ENCODE data around the gene KRTAP5-9.
"Not testable (repeated sequence)": the region's sequence is repeated elsewhere in the genome, so short reads cannot be mapped to it uniquely, and the experiment has no call there.

KRTAP5-9 gene

GRCh38 chr11:71581826-71582225, 33.6 kb downstream of the KRTAP5-9 start:
- DNase-seq (ENCODE audit: low read depth in 2 of 2, low spot score in 1 of 2): no peak

GRCh38 chr11:71582309-71582895, 34.2 kb downstream of the KRTAP5-9 start, which contains the start of gene KRTAP5-11:
Gene KRTAP5-11 (minus strand): TSS chr11:71582875. CDS start chr11:71582837, 38 bp downstream.
- DNase-seq (ENCODE audit: low read depth in 2 of 2, low spot score in 1 of 2): no peak

GRCh38 chr11:71582969-71583368, 34.7 kb downstream of the KRTAP5-9 start:
- not testable (repeated sequence) for DNase-seq (ENCODE audit: low read depth in 2 of 2, low spot score in 1 of 2)

- not testable (repeated sequence) for DNase-seq (ENCODE audit: low read depth in 2 of 2, low spot score in 1 of 2)
Measured at GRCh38 chr11:71585673-71586072, 37.5 kb downstream of the KRTAP5-9 start.

GRCh38 chr11:71588314-71588713, 40.1 kb downstream of the KRTAP5-9 start:
- not testable (repeated sequence) for DNase-seq (ENCODE audit: low read depth in 2 of 2, low spot score in 1 of 2)

- DNase-seq (ENCODE audit: low read depth in 2 of 2, low spot score in 1 of 2): not testable (repeated sequence)
Measured at GRCh38 chr11:71588822-71589545, 40.8 kb downstream of the KRTAP5-9 start.

GRCh38 chr11:71589546-71589920, 41.3 kb downstream of the KRTAP5-9 start:
- DNase-seq (ENCODE audit: low read depth in 2 of 2, low spot score in 1 of 2): not testable (repeated sequence)

Data from stimulated activated CD8-positive, alpha-beta memory T cell treated with anti-CD3 and anti-CD28 coated beads, Interleukin-4, amount 100 ng/mL, for 1 hour (primary cell).